OCI-LY3 (cell line): ENCODE results near the gene SLC38A1.
"Not testable (repeated sequence)": the region's sequence is repeated elsewhere in the genome, so short reads cannot be mapped to it uniquely, and the experiment has no call there.

Experiments used
- EZH2phosphoT487 ChIP-seq: fragments of 200-600 bp; shearing (Covaris generic); IDR thresholded peaks from 2 replicates; pipeline ENCODE4 v1.6.1; 2018; ENCODE audit warnings: antibody characterized with exemption, mixed run types, low read depth
- TF ChIP-seq, protein P1 (sequence below): fragments of 200-600, 300-600 bp; sonication (generic); IDR thresholded peaks from 2 replicates; pipeline ENCODE4 v1.5.1; 2014; ENCODE audit warnings: antibody characterized with exemption, low read length, low read depth

GRCh38 chr12:46190533-46190932 lies 78.3 kb downstream of the SLC38A1 start:
- TF ChIP-seq, protein P1, sequence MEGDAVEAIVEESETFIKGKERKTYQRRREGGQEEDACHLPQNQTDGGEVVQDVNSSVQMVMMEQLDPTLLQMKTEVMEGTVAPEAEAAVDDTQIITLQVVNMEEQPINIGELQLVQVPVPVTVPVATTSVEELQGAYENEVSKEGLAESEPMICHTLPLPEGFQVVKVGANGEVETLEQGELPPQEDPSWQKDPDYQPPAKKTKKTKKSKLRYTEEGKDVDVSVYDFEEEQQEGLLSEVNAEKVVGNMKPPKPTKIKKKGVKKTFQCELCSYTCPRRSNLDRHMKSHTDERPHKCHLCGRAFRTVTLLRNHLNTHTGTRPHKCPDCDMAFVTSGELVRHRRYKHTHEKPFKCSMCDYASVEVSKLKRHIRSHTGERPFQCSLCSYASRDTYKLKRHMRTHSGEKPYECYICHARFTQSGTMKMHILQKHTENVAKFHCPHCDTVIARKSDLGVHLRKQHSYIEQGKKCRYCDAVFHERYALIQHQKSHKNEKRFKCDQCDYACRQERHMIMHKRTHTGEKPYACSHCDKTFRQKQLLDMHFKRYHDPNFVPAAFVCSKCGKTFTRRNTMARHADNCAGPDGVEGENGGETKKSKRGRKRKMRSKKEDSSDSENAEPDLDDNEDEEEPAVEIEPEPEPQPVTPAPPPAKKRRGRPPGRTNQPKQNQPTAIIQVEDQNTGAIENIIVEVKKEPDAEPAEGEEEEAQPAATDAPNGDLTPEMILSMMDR, result not testable (repeated sequence)
- TF ChIP-seq EZH2phosphoT487, result not testable (repeated sequence)
